WTC11 (cell line): ENCODE results near the gene ARHGAP42. TPM values are rescaled to one million over a fixed set of nuclear protein-coding genes. Genes with fewer than 3 reads are reported as not detected.

Source experiments
- ATAC-seq: fragments of 200-7000 bp; cut with Tn5 transposase; 2 replicates; pipeline ENCODE4 v1.10.0; 2021; ENCODE audit warnings: mild to moderate bottlenecking, moderate library complexity
- CTCF ChIA-PET: fragments of 300-600 bp; sonication (Branson Sonifier 250); formaldehyde crosslinking; loops from one replicate; lab custom pipeline; 2021; ENCODE audit warnings: antibody characterized with exemption; lab: Charles Lee
- POLR2A ChIA-PET: fragments of 350-600 bp; sonication (Branson Sonifier 250); formaldehyde crosslinking; loops from one replicate; lab custom pipeline; 2021; ENCODE audit warnings: antibody characterized with exemption; lab: Charles Lee
- DNase-seq: peaks from one replicate; pipeline ENCODE4 v3.0.0; 2021; ENCODE audit warnings: low spot score
- H3K27ac Mint-ChIP-seq: 2 replicates; pipeline ENCODE4 v1.8.0; 2021; ENCODE audit warnings: mixed read lengths
- H3K27me3 Mint-ChIP-seq: 2 replicates; pipeline ENCODE4 v1.8.0; 2021; ENCODE audit warnings: low read depth, mild to moderate bottlenecking, moderate library complexity, mixed read lengths
- H3K36me3 Mint-ChIP-seq: 2 replicates; pipeline ENCODE4 v1.8.0; 2021; ENCODE audit warnings: mixed read lengths
- H3K4me1 Mint-ChIP-seq: 2 replicates; pipeline ENCODE4 v1.8.0; 2022; ENCODE audit warnings: mixed read lengths
- H3K4me3 Mint-ChIP-seq: 2 replicates; pipeline ENCODE4 v1.8.0; 2021; ENCODE audit warnings: mild to moderate bottlenecking, moderate library complexity, mixed read lengths
- H3K9me3 Mint-ChIP-seq: 2 replicates; pipeline ENCODE4 v1.8.0; 2021; ENCODE audit warnings: mixed read lengths
- CREB1 ChIP-seq: sonication (generic); formaldehyde crosslinking; IDR thresholded peaks from 2 replicates; pipeline ENCODE4 v1.8.0; 2023; ENCODE audit warnings: mild to moderate bottlenecking, missing genetic modification reagents
- FOXP1 ChIP-seq: sonication (generic); formaldehyde crosslinking; IDR thresholded peaks from 2 replicates; pipeline ENCODE4 v1.8.0; 2022; ENCODE audit warnings: missing genetic modification reagents, mild to moderate bottlenecking, moderate library complexity, borderline replicate concordance
- NFYB ChIP-seq: sonication (generic); formaldehyde crosslinking; conservative IDR thresholded peaks from 2 replicates; pipeline ENCODE4 v1.8.0; 2022; ENCODE audit warnings: low read depth, missing genetic modification reagents
- NR3C1 ChIP-seq: sonication (generic); formaldehyde crosslinking; conservative IDR thresholded peaks from 2 replicates; pipeline ENCODE4 v1.8.1; 2023; ENCODE audit warnings: low read depth, mild to moderate bottlenecking, missing genetic modification reagents
- SP1 ChIP-seq: sonication (generic); formaldehyde crosslinking; conservative IDR thresholded peaks from 2 replicates; pipeline ENCODE4 v1.8.1; 2022; ENCODE audit warnings: missing genetic modification reagents
- ZNF396 ChIP-seq: fragments of 250-450 bp; sonication (Bioruptor Pico); IDR thresholded peaks from 2 replicates; pipeline ENCODE4 v1.8.0; 2021; ENCODE audit warnings: mild to moderate bottlenecking, moderate library complexity, borderline replicate concordance
- total RNA-seq: library from RNA; stranded (reverse); gene quantifications from 3 replicates; pipeline ENCODE4 v1.2.3, GENCODE V29; 2021
- TF ChIP-seq, protein P1 (sequence below): sonication (generic); formaldehyde crosslinking; IDR thresholded peaks from 2 replicates; pipeline ENCODE4 v1.8.0; 2022; ENCODE audit warnings: mild to moderate bottlenecking, missing genetic modification reagents
- TF ChIP-seq, protein P2 (sequence below): sonication (generic); formaldehyde crosslinking; IDR thresholded peaks from 2 replicates; pipeline ENCODE4 v1.8.1; 2022; ENCODE audit warnings: missing genetic modification reagents, borderline replicate concordance
- TF ChIP-seq, protein P3 (sequence below): fragments of 250-450 bp; sonication (Bioruptor Pico); IDR thresholded peaks from 2 replicates; pipeline ENCODE4 v1.9.0; 2021; ENCODE audit warnings: moderate library complexity, mild to moderate bottlenecking, inconsistent platforms, borderline replicate concordance
- TF ChIP-seq, protein P4 (sequence below): sonication (generic); formaldehyde crosslinking; IDR thresholded peaks from 2 replicates; pipeline ENCODE4 v1.8.0; 2022; ENCODE audit warnings: mild to moderate bottlenecking, missing genetic modification reagents
- TF ChIP-seq, protein P5 (sequence below): sonication (generic); formaldehyde crosslinking; IDR thresholded peaks from 2 replicates; pipeline ENCODE4 v1.8.0; 2022; ENCODE audit warnings: missing genetic modification reagents
- TF ChIP-seq, protein P6 (sequence below): sonication (generic); formaldehyde crosslinking; IDR thresholded peaks from 2 replicates; pipeline ENCODE4 v1.8.0; 2023; ENCODE audit warnings: missing genetic modification reagents
- TF ChIP-seq, protein P7 (sequence below): sonication (generic); formaldehyde crosslinking; IDR thresholded peaks from 2 replicates; pipeline ENCODE4 v1.8.1; 2023; ENCODE audit warnings: mild to moderate bottlenecking, missing genetic modification reagents, borderline replicate concordance

Gene ARHGAP42
- total RNA-seq, 1 experiment from 2014 or later: 32.5 TPM

DNA sequence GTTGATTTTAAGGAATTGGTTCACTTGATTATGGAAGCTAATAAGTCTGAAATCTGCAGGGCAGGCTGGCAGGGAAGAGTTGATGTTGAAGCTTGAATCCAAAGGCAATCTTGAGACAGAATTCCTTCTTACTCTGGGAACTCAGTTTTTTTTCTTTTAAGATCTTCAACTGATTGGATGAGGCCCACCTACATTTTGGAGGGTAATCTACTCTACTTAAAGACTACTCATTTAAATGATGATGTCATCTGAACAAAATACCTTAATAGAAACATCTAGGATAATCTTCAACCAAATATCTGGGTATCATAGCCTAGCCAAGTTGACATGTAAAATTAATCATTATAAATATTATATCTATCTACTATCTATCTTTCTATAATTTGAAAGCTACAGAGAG lies 279.3 kb downstream of the ARHGAP42 start (continued):
- TF ChIP-seq, protein P1, sequence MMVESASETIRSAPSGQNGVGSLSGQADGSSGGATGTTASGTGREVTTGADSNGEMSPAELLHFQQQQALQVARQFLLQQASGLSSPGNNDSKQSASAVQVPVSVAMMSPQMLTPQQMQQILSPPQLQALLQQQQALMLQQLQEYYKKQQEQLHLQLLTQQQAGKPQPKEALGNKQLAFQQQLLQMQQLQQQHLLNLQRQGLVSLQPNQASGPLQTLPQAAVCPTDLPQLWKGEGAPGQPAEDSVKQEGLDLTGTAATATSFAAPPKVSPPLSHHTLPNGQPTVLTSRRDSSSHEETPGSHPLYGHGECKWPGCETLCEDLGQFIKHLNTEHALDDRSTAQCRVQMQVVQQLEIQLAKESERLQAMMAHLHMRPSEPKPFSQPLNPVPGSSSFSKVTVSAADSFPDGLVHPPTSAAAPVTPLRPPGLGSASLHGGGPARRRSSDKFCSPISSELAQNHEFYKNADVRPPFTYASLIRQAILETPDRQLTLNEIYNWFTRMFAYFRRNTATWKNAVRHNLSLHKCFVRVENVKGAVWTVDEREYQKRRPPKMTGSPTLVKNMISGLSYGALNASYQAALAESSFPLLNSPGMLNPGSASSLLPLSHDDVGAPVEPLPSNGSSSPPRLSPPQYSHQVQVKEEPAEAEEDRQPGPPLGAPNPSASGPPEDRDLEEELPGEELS (CRISPR knock-in tag): no peak
- TF ChIP-seq, protein P2, sequence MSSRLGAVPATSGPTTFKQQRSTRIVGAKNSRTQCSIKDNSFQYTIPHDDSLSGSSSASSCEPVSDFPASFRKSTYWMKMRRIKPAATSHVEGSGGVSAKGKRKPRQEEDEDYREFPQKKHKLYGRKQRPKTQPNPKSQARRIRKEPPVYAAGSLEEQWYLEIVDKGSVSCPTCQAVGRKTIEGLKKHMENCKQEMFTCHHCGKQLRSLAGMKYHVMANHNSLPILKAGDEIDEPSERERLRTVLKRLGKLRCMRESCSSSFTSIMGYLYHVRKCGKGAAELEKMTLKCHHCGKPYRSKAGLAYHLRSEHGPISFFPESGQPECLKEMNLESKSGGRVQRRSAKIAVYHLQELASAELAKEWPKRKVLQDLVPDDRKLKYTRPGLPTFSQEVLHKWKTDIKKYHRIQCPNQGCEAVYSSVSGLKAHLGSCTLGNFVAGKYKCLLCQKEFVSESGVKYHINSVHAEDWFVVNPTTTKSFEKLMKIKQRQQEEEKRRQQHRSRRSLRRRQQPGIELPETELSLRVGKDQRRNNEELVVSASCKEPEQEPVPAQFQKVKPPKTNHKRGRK: no peak
- TF ChIP-seq FOXP1 (no peak), SP1 (CRISPR knock-in tag) (no peak), ZNF396 (CRISPR knock-in tag) (no peak)
- TF ChIP-seq, protein P3, sequence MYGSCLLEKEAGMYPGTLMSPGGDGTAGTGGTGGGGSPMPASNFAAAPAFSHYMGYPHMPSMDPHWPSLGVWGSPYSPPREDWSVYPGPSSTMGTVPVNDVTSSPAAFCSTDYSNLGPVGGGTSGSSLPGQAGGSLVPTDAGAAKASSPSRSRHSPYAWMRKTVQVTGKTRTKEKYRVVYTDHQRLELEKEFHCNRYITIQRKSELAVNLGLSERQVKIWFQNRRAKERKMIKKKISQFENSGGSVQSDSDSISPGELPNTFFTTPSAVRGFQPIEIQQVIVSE (CRISPR knock-in tag): no peak

DNA sequence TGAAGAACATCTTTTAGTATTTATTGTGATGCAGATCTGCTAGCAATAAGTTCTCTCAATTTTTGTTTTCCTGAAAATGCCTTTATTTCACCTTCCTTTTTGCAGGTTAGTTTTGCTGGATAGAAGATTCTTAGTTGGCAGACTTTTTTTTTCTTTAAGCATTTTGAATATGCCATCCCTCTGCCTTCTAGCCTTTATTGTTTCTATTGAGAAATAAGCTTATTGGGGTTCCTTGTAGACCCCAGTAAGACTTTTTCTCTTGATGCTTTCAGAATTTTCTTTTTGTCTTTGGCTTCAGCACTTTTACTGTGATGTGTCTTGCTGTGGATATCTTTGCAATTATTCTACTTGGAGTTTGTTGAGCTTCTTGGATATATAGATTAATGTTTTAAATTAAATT lies 281.9 kb downstream of the ARHGAP42 start:
- Mint-ChIP-seq H3K4me3 (no peak overlapping the region), H3K36me3 (peaks cover 51% of the 10 kb centered on the region), H3K27ac (no peak overlapping the region), H3K4me1 (peaks cover 8% of the 10 kb centered on the region), H3K9me3 (peaks cover 19% of the 10 kb centered on the region), H3K27me3 (peaks cover 4% of the 10 kb centered on the region)
- ATAC-seq: no peak
- CTCF ChIA-PET: no interaction called here
- POLR2A ChIA-PET: no interaction called here
- DNase-seq: no peak
- TF ChIP-seq, protein P4, sequence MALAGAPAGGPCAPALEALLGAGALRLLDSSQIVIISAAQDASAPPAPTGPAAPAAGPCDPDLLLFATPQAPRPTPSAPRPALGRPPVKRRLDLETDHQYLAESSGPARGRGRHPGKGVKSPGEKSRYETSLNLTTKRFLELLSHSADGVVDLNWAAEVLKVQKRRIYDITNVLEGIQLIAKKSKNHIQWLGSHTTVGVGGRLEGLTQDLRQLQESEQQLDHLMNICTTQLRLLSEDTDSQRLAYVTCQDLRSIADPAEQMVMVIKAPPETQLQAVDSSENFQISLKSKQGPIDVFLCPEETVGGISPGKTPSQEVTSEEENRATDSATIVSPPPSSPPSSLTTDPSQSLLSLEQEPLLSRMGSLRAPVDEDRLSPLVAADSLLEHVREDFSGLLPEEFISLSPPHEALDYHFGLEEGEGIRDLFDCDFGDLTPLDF: no peak
- TF ChIP-seq NR3C1 (CRISPR knock-in tag): no peak
- TF ChIP-seq, protein P5, sequence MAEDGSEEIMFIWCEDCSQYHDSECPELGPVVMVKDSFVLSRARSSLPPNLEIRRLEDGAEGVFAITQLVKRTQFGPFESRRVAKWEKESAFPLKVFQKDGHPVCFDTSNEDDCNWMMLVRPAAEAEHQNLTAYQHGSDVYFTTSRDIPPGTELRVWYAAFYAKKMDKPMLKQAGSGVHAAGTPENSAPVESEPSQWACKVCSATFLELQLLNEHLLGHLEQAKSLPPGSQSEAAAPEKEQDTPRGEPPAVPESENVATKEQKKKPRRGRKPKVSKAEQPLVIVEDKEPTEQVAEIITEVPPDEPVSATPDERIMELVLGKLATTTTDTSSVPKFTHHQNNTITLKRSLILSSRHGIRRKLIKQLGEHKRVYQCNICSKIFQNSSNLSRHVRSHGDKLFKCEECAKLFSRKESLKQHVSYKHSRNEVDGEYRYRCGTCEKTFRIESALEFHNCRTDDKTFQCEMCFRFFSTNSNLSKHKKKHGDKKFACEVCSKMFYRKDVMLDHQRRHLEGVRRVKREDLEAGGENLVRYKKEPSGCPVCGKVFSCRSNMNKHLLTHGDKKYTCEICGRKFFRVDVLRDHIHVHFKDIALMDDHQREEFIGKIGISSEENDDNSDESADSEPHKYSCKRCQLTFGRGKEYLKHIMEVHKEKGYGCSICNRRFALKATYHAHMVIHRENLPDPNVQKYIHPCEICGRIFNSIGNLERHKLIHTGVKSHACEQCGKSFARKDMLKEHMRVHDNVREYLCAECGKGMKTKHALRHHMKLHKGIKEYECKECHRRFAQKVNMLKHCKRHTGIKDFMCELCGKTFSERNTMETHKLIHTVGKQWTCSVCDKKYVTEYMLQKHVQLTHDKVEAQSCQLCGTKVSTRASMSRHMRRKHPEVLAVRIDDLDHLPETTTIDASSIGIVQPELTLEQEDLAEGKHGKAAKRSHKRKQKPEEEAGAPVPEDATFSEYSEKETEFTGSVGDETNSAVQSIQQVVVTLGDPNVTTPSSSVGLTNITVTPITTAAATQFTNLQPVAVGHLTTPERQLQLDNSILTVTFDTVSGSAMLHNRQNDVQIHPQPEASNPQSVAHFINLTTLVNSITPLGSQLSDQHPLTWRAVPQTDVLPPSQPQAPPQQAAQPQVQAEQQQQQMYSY: no peak
- no peak for TF ChIP-seq CREB1 (CRISPR knock-in tag)
- TF ChIP-seq, protein P6, sequence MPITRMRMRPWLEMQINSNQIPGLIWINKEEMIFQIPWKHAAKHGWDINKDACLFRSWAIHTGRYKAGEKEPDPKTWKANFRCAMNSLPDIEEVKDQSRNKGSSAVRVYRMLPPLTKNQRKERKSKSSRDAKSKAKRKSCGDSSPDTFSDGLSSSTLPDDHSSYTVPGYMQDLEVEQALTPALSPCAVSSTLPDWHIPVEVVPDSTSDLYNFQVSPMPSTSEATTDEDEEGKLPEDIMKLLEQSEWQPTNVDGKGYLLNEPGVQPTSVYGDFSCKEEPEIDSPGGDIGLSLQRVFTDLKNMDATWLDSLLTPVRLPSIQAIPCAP: no peak
- TF ChIP-seq NFYB: no peak
- TF ChIP-seq, protein P7, sequence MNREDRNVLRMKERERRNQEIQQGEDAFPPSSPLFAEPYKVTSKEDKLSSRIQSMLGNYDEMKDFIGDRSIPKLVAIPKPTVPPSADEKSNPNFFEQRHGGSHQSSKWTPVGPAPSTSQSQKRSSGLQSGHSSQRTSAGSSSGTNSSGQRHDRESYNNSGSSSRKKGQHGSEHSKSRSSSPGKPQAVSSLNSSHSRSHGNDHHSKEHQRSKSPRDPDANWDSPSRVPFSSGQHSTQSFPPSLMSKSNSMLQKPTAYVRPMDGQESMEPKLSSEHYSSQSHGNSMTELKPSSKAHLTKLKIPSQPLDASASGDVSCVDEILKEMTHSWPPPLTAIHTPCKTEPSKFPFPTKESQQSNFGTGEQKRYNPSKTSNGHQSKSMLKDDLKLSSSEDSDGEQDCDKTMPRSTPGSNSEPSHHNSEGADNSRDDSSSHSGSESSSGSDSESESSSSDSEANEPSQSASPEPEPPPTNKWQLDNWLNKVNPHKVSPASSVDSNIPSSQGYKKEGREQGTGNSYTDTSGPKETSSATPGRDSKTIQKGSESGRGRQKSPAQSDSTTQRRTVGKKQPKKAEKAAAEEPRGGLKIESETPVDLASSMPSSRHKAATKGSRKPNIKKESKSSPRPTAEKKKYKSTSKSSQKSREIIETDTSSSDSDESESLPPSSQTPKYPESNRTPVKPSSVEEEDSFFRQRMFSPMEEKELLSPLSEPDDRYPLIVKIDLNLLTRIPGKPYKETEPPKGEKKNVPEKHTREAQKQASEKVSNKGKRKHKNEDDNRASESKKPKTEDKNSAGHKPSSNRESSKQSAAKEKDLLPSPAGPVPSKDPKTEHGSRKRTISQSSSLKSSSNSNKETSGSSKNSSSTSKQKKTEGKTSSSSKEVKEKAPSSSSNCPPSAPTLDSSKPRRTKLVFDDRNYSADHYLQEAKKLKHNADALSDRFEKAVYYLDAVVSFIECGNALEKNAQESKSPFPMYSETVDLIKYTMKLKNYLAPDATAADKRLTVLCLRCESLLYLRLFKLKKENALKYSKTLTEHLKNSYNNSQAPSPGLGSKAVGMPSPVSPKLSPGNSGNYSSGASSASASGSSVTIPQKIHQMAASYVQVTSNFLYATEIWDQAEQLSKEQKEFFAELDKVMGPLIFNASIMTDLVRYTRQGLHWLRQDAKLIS (CRISPR knock-in tag): no peak
